HuH-7 (cell line): ENCODE results near the gene TCEAL4.
A peak's percentile ranks its signal among the peaks of the same experiment; 100 is the strongest.
"Not testable (repeated sequence)": the region's sequence is repeated elsewhere in the genome, so short reads cannot be mapped to it uniquely, and the experiment has no call there.

Experiments used
- DNase-seq: peaks from one replicate; pipeline ENCODE4 v3.0.0; 2011; ENCODE audit warnings: low spot score

The TCEAL4 gene

DNA sequence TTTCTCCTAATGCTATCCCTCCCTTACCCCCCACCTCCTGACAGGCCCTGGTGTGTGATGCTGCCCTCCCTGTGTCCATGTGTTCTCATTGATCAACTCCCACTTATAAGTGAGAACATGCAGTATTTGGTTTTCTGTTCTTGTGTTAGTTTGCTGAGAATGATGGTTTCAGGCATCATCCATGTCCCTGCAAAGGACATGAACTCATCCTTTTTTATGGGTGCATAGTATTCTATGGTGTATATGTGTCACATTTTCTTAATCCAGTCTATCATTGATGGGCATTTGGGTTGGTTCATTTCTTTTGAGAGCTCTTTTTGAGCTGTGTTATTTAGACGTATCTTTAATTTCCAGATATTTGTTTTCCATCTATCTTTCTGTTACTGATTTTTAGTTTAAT, 7.0 kb downstream of the TCEAL4 start:
- not testable (repeated sequence) for DNase-seq

DNA sequence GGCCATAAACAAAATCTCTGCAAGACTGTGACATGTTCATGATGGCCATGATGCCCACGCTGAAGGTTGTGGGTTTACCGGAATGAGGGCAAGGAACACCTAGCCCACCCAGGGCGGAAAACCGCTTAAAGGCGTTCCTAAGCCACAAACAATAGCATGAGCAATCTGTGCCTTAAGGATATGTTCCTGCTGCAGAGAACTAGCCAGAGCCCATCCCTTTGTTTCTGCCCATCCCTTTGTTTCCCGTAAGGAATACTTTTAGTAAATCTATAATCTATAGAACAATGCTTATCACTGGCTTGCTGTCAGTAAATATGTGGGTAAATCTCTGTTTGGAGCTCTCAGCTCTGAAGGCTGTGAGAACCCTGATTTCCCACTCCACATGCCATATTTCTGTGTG, 9.9 kb downstream of the TCEAL4 start:
- DNase-seq: not testable (repeated sequence)

DNA sequence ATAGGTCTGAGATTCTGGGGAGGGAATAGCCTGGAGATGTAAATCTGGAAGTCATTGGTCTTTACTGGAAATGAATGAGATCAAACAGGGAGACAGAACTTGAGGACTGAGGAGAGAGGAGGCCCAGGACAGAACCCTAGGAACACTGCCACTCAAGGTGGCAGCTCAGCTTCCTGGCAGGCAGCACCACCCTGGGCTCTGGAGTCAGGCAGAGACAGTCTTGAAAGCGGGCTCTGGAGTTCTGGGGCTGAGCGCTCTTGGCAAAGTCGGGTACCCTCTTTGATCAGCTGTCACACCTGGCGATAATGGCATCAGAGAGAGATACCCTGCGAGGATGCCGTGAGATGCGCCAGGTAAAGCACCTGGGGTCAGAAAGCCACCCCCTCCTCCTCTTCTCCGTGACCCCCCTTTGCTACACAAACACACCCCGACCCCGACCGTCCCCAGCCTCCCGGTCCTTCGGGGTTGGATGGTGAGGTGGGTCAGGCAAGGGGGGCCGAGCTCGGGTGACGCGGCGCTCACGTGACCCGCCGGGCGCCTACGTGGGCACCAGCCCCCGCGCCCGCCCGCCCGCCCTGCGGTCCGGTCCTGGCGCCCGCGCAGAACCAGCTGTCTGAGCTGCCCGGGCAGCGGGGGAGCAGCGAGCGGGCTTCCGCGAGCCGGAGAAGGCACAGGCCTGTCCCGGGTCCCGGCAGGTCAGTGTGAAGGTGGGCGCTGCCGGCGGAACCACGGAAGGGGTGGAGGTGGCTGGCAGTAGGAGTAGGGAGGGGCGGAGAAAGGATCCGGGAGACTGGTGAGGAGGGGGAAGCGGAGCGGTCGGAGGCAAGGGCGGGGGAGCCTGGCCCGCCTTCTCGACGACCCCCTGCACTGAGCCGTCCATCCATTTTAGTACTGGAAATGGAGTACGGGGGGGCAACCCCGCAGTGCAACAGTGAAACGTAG, 22.3 kb downstream of the TCEAL4 start, which contains the start of gene TCEAL3:
TSS of gene TCEAL3 (plus strand) at position 600 of the 942 bp plus-strand sequence. CDS start 1,102 bp downstream, outside the sequence.
- DNase-seq: no peak

GRCh38 chrX:103608306-103608963, 23.1 kb downstream of the TCEAL4 start:
- no peak for DNase-seq

GRCh38 chrX:103610282-103610681, 25.0 kb downstream of the TCEAL4 start:
- no peak for DNase-seq

DNA sequence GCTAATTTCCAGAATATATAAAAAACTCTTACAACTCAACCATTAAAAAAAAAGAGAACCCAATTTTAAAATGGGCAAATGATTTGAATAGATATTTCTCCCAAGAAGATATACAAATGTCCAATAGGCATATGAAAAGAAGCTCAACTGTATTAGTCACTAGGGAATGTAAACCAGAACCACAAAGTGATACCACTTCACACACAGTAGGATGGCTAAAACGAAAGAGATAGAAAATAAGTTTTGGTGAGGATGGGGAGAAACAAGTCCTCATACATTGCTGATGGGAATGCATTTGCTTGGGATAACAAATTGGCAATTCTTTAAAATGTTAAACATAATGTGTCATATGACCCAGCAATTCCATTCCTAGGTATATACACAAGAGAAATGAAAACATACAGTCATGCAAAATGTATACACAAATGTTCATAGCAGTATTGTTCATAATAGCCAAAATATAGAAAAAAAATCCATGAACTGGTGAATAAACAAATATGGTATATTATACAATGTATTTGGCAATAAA, 28.1 kb downstream of the TCEAL4 start:
- DNase-seq: no peak

DNA sequence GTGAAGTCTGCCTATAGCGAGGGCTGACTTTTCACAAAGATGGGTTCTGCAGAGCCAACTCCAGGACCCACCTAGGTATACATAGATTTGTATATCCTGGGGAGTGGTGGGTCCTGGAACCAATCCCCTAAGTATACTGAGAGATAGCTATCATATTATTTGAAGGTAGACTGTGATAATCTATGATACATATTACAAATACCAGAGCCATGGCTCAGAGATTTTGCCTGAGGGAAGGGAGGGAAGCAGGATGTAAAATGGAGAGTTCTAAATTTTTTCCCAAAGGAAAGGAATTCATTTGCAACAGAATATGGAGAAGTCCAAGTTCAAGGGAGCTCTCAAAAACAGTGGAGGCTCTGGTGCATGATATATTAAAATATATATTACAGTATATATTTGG, 29.7 kb downstream of the TCEAL4 start:
- no peak for DNase-seq

GRCh38 chrX:103615781-103616371, 30.6 kb downstream of the TCEAL4 start:
- no peak for DNase-seq

GRCh38 chrX:103616676-103617186, 31.4 kb downstream of the TCEAL4 start:
- no peak for DNase-seq

GRCh38 chrX:103624111-103624510, 38.8 kb downstream of the TCEAL4 start:
- no peak for DNase-seq

- DNase-seq: no peak
Observed at GRCh38 chrX:103626855-103627254, 41.5 kb downstream of the TCEAL4 start.

DNA sequence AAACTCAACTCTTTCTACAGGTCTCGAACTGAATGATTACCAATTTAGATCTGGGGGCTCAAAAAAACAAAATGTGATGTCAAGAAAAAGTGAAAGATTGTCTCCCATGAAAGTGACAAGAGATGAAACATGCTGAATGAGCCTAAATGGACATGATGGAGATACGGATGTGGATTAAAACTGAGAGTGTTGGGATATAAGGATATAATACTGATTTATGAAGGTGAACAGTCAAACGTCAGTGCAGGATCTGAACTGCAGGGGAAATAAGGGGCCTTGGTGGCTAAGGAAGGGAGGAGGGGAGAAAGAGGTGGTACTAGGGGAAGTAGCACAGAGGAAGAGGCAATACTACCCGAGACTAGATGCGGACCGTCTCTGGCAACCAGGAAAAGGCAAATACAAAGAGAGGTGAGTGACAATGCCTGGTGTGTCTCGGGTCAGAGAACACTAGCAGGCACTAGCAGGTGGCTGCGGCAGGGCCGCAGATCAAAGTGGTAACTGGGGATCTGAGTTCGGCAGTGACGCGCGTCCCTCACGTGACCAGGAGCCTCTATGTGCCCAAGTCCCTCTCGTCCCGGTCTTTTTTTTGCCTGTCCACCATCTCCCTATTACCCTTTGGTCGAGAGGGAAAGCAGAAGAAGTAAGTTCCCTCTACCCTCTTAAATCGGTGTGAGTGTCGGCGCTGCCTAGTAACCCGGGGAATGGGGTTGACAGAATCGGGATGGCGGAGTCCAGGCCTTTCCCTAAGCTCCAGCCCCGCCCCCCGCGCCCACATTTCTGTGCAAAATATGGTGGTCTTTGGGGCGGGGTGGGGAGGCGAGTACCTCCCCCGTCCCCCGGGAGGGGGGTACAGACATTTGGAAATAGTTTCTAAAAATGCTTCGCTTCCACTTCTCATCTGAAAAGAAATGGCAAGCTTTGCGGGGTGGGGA, 43.3 kb downstream of the TCEAL4 start, which contains the start of gene TCEAL1:
TSS of gene TCEAL1 (plus strand) at position 590 of the 932 bp plus-strand sequence. CDS start 942 bp downstream, outside the sequence.
- peak; percentile 36 for DNase-seq

DNA sequence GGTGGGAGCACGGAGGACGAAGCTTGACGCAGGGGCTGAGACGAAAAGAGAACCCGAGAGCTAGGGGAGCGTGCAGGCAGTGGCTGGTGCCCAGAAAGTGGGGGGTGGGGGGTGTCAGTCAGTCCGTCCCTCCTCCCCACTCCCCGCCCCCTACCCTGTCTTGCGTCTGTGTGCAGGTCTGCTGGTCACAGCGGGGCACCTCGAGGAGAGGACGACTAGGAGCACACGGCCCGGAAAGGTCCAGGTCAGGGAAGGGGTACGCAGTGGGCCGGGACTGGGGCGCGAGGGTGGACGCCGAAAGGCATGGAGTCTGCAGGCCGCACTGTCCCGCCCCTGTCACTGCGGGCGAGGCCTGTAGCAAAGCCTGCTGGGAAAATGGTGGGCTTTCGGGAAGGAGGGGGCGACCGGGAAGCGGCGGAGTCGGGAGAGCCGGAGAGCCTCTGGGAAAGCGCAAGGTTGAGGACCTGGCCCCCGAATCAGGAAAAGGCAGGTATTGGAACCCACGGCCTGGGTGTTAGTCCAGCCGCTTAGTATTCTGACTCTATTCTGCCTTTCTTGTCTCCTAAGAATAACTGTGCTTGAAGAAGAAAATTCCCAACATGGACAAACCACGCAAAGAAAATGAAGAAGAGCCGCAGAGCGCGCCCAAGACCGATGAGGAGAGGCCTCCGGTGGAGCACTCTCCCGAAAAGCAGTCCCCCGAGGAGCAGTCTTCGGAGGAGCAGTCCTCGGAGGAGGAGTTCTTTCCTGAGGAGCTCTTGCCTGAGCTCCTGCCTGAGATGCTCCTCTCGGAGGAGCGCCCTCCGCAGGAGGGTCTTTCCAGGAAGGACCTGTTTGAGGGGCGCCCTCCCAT, 44.2 kb downstream of the TCEAL4 start:
- DNase-seq: peak; percentile 49

GRCh38 chrX:103630171-103630511, 44.8 kb downstream of the TCEAL4 start:
- no peak for DNase-seq

DNA sequence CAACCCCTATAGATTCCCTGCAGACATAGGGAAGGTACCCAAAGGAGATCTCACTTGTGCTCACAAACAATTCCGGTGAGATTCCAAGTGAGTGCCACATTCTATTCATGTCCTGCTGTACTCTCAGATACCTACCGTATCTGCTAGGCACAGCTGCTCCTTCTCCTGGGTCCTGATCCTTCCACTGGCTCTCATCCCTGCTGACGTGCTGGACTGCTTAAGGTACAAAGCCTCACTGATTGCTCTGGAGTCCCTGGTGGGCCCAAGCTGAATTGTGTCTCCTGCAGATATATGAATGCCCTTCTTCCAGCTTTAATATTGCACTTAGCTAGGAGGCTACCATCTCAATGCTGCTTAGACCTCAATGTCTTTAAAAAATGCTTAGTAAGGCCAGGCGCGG, 45.8 kb downstream of the TCEAL4 start:
- no peak for DNase-seq

- no peak for DNase-seq
Observed at GRCh38 chrX:103635436-103635835, 50.1 kb downstream of the TCEAL4 start.
